NOMO-1 treated with dmso at 0.1 percent for 144 hours (cell line): Measurements from ENCODE around the gene COX14.

Source experiments
- DNase-seq: peaks from one replicate; lab custom pipeline; 2025; ENCODE audit not compliant: unreplicated experiment; lab: John Stamatoyannopoulos, UW

COX14 gene

DNA sequence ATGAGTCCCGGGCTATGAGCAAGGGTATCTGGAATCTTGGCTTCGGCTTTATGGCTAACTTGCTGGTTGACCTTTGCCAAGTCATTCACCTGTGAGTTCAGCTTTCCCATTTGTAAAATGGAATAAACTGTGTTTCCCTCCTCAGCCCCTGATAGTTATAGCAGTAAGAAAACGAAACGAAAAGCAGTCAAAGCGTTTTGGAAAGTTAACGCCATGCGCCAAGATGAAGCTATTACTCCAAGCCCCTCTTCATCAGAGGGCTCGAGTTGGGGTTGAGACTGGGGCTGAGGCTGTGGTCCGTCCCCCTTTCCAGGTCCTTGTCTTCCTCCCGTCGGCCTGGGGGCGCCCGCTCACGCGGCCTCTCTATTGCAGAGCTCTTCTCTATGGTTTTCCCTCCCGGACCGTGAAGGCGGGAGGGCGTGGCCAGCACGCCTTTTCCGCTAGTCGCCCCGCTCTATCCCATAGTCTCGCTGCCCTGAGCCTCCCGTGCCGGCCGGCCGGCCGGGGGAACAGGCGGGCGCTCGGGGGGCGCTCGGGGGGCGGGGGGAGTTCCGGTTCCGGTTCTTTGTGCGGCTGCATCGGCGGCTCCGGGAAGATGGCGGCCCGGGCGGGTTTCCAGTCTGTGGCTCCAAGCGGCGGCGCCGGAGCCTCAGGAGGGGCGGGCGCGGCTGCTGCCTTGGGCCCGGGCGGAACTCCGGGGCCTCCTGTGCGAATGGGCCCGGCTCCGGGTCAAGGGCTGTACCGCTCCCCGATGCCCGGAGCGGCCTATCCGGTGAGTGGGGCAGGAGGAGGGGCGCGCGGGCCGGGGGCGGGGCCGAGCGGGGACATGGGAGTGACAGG, 27.0 kb upstream of the COX14 start, which contains the start of gene SMARCD1:
TSS of gene SMARCD1 (plus strand) at position 568 of the 840 bp plus-strand sequence. CDS start at position 596, 28 bp downstream.
- DNase-seq = peak; percentile 89

- no peak for DNase-seq
Measured at GRCh38 chr12:50085615-50086072, 26.4 kb upstream of the COX14 start.

GRCh38 chr12:50086148-50086547, 25.9 kb upstream of the COX14 start:
- no peak for DNase-seq

DNA sequence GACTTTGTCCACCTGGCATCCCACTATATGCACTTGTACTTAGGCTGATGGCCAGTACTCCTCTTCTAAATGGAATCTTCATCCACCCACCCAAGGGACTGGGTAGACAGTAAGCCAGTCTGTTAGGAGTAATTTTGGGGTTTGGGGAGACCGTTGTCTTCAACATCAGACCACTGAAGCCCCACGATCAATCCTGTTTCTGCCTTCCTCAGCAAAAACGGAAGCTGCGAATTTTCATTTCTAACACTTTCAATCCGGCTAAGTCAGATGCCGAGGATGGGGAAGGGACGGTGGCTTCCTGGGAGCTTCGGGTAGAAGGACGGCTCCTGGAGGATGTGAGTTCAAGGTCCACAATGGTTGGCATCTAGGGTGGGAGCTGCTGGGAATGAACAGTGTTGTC, 24.9 kb upstream of the COX14 start:
- no peak for DNase-seq

- DNase-seq = no peak
Measured at GRCh38 chr12:50087995-50088394, 24.0 kb upstream of the COX14 start.

DNA sequence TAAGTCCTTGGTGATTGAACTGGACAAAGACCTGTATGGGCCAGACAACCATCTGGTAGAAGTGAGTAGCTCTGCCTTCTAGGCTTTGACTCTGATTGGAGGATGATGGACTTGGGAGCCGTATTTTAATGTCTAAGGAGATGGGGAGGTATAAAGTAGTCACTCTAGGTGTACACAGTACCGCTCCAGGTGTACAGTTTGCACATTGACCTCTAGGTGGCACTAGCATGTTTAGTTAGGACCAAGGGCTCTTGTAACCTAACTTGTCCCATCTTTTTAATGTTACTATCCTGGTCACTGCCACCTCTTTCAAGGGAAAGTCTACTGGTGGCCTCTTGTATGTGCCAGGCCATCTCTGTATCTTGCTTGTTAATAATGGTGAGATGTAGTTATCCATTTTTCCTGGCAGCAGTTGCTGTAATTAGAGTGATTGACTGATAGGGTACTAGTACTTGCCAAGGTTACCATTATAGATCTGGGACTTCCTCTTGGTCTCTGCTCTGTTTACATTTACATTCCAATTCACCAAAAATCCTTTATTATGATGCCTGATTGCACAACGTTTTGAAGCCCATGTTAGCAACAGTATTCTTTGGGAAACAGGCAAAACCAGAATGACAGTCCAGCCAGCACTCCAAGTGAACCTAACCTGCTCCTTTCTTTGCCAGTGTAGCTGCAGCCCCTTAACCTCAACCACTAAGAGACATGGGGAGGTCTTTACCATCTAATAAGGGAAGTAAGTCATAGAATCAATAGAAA, 23.3 kb upstream of the COX14 start:
- DNase-seq = no peak

DNA sequence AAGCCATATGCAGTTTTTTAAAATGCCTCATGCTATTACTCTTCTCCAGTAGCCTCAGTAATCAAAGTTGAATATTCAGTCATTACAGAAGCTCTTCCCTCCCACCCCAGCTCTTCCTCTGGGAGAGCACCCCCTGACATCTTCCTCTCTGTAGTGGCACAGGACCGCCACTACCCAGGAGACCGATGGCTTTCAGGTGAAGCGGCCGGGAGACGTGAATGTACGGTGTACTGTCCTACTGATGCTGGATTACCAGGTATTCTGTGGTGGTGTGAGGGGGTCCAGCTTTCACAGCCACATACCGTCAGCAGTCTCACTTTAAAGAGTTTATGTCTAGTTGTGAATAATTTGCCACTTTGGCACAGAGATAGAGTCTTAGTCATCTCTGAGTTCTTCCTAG, 22.3 kb upstream of the COX14 start:
- no peak for DNase-seq

- no peak for DNase-seq
Measured at GRCh38 chr12:50090391-50090790, 21.6 kb upstream of the COX14 start.

DNA sequence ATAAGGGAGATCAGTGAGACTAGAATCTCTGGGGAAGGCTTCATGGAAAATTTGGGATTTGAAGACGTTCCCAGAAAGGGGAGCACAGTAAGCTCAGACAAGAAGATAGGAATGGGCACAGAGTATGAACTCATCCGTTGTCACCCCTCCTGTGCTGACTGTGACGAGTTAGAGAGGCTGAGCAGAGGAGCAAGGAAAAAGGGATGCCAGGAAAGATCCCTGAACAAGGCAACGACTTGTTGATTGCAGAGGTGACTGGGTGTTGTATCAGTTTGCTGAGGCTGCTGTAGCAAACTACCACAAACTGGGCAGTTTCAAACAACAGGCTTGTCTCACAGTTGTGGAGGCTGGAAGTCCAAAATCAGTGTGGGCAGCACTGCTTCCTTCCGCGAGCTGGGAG, 14.1 kb upstream of the COX14 start:
- no peak for DNase-seq

DNA sequence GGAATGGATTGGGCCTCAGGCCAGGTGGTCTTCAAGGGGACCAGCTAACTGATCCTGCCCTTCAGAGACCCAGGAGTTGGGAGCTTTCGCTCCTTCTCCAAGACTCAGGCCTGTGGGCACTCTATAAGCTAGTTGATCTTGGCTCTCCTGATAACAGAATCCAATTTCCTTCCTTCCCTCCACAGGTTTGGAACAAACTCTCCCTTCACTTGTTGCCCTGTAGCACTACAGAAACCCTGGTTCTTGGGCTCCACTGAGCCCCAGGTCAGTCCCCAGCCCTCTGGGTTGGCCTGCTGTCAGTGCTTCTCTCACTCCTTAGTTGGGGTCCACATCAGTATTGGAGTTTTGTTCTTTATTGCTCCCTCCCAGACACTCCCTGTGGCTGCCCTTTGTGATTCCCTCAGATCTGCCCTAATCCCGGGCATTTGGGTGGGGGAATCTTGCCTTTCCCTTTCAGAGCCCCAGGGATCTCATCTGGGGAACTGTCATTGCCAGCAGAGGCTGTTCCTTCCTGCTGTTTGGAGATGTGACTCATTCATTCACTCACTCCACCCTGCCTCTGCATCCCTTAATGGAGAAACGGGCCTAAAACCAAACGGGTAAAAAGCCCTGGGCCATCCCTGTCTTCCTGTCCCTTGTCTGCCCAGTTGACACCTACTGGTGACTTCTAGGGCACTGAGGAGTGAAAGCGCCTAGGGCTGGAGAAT, 12.6 kb upstream of the COX14 start:
- DNase-seq = no peak

DNA sequence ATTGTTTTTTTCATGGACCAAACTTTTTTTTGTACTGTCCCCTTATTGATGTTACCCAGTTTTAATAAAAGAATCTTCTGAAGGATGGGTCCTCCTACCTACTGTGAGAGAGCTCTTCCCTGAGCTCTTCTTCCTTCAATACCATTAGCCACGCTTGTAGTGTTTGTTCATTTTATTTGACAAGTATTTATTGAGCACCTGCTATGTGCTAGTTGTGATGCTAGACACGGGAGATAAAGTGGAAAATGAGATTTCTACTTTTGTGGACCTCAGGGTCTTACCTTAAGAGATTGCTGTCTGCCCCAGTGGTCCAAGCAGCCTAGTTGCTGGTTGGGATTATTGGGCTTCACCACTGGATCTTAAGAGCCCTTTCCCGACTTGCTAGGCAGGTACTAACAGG, 11.5 kb upstream of the COX14 start:
- no peak for DNase-seq

- DNase-seq = no peak
Measured at GRCh38 chr12:50101663-50102062, 10.4 kb upstream of the COX14 start.

GRCh38 chr12:50102131-50102531, 9.9 kb upstream of the COX14 start:
- DNase-seq = no peak

DNA sequence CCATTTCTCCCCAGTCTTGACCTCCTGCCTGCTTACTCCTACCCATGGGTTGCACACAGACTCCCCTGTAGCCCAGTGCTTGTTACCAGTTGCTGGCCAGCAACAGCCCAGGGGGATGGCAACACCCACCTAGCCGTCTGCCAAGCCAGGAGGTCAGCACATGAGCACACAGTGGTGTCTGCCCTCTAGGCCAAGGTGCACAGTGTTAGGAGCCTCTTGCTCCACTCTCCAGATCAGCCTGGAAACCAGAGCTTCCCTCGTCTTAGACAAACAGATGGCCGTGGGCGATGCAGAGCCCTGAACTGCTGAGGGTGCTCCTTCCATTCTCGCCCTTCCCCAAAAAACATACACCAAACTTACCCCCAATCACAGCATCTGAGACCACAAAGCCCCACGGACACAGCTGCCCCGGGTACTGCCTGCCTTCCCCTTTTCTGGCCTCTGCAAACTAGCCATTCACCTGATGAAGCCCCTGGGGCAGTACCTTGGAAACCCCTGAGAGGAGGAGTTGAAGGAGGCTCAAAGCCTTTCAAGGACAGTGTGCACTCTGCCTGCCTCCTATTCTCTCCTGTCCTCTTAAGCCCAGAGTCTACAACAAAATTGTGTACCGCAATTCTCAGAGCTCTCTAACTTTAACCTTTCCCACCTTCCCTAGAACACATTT, 9.3 kb upstream of the COX14 start:
- no peak for DNase-seq

GRCh38 chr12:50103351-50103750, 8.7 kb upstream of the COX14 start:
- no peak for DNase-seq

- DNase-seq = no peak
Measured at GRCh38 chr12:50103767-50104321, 8.2 kb upstream of the COX14 start, which contains the start of gene GPD1. Gene GPD1 (plus strand): TSS chr12:50104008. CDS start chr12:50104051, 43 bp downstream.

DNA sequence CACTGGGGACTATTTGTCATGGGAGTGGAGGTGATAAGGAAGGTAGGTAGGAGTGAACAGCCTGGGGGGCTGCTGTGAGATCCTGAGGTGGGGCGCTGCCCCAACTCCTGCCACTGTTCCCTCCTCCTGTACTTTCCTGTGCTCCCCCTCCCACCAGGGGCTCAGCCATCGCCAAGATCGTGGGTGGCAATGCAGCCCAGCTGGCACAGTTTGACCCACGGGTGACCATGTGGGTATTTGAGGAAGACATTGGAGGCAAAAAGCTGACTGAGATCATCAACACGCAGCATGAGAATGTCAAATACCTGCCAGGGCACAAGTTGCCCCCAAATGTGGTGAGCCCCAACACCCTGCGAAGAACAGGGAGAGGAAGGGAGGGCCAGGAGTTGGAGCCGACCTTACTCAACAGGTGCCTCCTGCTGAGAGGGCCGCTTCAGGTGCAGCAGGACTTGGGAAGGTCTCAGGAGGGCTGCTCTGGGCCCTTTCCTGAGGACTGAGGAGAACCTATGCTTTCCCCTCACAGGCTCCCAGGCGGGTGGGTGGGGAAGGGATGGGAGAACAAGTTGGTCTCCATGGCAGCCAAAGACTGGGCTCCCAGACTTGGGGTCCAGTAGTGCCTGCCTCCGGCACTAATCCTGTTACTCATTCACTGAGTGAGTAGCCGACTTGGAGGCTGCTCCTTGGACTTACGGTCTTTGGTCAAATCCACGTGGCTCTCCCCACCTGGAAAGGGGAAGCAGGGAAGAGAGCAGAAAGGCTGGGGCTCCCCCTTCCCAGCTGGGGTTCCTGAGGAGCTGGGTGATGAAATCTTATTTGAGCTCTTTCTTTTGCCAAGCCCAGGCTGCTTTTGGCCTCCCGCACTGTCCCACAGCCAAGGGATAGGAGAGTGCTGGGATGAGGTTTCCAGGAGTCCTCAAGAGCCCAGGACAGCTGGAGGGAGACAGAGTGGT, 7.3 kb upstream of the COX14 start:
- no peak for DNase-seq

DNA sequence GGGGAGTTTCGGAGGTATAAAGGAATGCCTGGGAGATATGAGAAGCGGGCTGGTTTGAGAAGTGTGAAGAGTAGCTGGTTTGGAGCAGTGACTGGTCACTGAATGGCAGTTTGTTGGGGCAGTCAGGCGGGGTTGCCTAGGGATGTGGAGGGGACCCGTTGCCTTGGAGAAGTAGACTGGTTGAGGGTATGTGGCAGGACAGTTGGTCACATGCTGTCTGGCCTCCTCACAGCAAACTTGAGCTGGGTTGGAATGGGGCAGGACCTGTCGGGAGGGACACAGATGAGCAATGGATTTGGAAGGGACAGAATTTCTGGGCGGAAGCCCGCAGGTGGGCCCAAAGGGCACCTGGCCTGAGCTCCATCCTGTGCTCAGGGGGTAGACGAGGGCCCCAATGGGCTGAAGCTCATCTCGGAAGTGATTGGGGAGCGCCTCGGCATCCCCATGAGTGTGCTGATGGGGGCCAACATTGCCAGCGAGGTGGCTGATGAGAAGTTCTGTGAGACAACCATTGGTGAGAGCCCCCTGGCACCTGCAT, 6.1 kb upstream of the COX14 start:
- DNase-seq = no peak

GRCh38 chr12:50106907-50107306, 5.1 kb upstream of the COX14 start:
- no peak for DNase-seq
